Activated naive CD8-positive, alpha-beta T cell (primary cell): ENCODE data around the gene PRSS8.
A peak's percentile ranks its signal among the peaks of the same experiment; 100 is the strongest.
"Not testable (repeated sequence)": the region's sequence is repeated elsewhere in the genome, so short reads cannot be mapped to it uniquely, and the experiment has no call there.

Experiments used
- H3K27ac Mint-ChIP-seq: one replicate; pipeline ENCODE4 v1.8.0; 2021; ENCODE audit warnings: mixed read lengths
- H3K27me3 Mint-ChIP-seq: one replicate; pipeline ENCODE4 v1.8.0; 2021; ENCODE audit warnings: mixed read lengths
- H3K36me3 Mint-ChIP-seq: one replicate; pipeline ENCODE4 v1.8.0; 2021; ENCODE audit warnings: mixed read lengths
- H3K4me1 Mint-ChIP-seq: one replicate; pipeline ENCODE4 v1.8.0; 2021; ENCODE audit warnings: low read depth, mixed read lengths
- H3K4me3 Mint-ChIP-seq: one replicate; pipeline ENCODE4 v1.8.0; 2021; ENCODE audit warnings: mild to moderate bottlenecking, mixed read lengths
- H3K9me3 Mint-ChIP-seq: one replicate; pipeline ENCODE4 v1.8.0; 2021; ENCODE audit warnings: low read depth, mixed read lengths

PRSS8 gene

GRCh38 chr16:31135535-31136286 is at the start of gene PRSS8:
TSS of gene PRSS8 (minus strand) at chr16:31135727. CDS start at chr16:31135498, 229 bp downstream.
- Mint-ChIP-seq H3K27me3 (no peaks in the 10 kb centered on the region), H3K4me3 (no peak within 1 kb of the TSS), H3K9me3 (no peaks in the 10 kb centered on the region), H3K36me3 (no peaks in the 10 kb centered on the region), H3K27ac (no peak within 1 kb of the TSS), H3K4me1 (no peaks in the 10 kb centered on the region)

DNA sequence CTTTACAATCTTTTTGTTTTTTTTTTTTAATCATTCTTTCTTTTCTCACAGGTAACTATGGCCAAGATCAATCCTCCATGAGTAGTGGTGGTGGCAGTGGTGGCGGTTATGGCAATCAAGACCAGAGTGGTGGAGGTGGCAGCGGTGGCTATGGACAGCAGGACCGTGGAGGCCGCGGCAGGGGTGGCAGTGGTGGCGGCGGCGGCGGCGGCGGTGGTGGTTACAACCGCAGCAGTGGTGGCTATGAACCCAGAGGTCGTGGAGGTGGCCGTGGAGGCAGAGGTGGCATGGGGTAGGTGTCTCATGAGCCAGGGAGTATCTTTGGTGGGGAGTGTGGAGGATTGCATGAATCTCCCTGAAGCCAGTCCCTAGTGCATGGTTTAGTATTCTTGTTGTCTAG is 49.4 kb upstream of the PRSS8 start:
- H3K4me1 Mint-ChIP-seq: peaks cover 77% of the 10 kb centered on the region
- peak overlapping the region; percentile 84 for H3K4me3 Mint-ChIP-seq
- no peaks in the 10 kb centered on the region for H3K27me3 Mint-ChIP-seq
- peak overlapping the region; percentile 82 for H3K27ac Mint-ChIP-seq
- peaks cover 27% of the 10 kb centered on the region for H3K36me3 Mint-ChIP-seq
- no peaks in the 10 kb centered on the region for H3K9me3 Mint-ChIP-seq

DNA sequence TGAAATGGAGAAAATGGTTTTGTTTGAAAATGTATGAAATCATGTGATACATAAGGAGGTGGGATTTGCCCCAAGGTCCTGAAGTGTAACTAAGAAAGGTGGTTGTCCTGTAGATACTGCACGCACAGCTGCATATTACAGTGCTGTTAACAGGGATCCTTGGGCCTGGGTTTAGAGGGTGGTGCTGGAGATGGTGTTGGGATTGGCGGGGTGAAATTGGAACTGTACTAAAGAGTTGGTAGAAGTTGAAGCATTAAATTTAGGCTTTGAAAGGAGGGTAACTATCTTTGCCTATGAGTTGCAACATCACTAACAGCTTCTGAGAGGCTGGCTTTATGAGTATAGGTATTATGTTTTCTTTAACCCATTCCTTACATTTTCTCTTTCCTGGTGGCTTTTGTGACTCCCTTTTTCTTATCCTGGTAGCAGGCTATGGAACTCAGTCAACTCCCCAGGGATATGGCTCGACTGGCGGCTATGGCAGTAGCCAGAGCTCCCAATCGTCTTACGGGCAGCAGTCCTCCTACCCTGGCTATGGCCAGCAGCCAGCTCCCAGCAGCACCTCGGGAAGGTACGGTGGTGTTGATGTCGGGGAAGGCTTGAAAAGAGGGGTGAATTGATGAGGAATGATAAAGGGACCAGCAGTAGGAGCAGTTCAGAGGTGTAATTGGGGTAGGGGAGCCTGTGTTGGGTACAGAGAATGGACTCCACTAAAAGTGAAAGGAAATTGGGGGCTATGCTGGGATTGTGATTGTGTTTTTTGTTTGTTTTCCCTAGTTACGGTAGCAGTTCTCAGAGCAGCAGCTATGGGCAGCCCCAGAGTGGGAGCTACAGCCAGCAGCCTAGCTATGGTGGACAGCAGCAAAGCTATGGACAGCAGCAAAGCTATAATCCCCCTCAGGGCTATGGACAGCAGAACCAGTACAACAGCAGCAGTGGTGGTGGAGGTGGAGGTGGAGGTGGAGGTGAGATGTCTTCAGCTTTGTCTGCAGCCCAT is 48.2 kb upstream of the PRSS8 start:
- Mint-ChIP-seq H3K4me3 (peak overlapping the region; percentile 99), H3K4me1 (peaks cover 72% of the 10 kb centered on the region), H3K27me3 (no peaks in the 10 kb centered on the region), H3K9me3 (no peaks in the 10 kb centered on the region), H3K27ac (peak overlapping the region; percentile 88), H3K36me3 (peaks cover 27% of the 10 kb centered on the region)

- peak overlapping the region; percentile 100 for H3K27ac Mint-ChIP-seq
- H3K36me3 Mint-ChIP-seq: peaks cover 26% of the 10 kb centered on the region
- peak overlapping the region; percentile 99 for H3K4me3 Mint-ChIP-seq
- no peaks in the 10 kb centered on the region for H3K9me3 Mint-ChIP-seq
- H3K27me3 Mint-ChIP-seq: no peaks in the 10 kb centered on the region
- peaks cover 68% of the 10 kb centered on the region for H3K4me1 Mint-ChIP-seq
These were observed 46.9 kb upstream of the PRSS8 start for GRCh38 chr16:31182391-31182790.

- Mint-ChIP-seq H3K27me3 (no peaks in the 10 kb centered on the region), H3K36me3 (peaks cover 26% of the 10 kb centered on the region), H3K4me1 (peaks cover 65% of the 10 kb centered on the region), H3K27ac (peak overlapping the region; percentile 100), H3K4me3 (peak overlapping the region; percentile 99), H3K9me3 (no peaks in the 10 kb centered on the region)
These were observed 45.7 kb upstream of the PRSS8 start for GRCh38 chr16:31181102-31181830.

- peaks cover 52% of the 10 kb centered on the region for H3K4me1 Mint-ChIP-seq
- no peaks in the 10 kb centered on the region for H3K9me3 Mint-ChIP-seq
- H3K4me3 Mint-ChIP-seq: peak within 1 kb of the TSS; percentile 99
- peak within 1 kb of the TSS; percentile 100 for H3K27ac Mint-ChIP-seq
- peaks cover 17% of the 10 kb centered on the region for H3K36me3 Mint-ChIP-seq
- no peaks in the 10 kb centered on the region for H3K27me3 Mint-ChIP-seq
These were observed 44.4 kb upstream of the PRSS8 start, which contains the start of gene FUS for GRCh38 chr16:31179747-31180459. TSS of gene FUS (plus strand) at chr16:31180139. CDS start at chr16:31180215, 76 bp downstream.

DNA sequence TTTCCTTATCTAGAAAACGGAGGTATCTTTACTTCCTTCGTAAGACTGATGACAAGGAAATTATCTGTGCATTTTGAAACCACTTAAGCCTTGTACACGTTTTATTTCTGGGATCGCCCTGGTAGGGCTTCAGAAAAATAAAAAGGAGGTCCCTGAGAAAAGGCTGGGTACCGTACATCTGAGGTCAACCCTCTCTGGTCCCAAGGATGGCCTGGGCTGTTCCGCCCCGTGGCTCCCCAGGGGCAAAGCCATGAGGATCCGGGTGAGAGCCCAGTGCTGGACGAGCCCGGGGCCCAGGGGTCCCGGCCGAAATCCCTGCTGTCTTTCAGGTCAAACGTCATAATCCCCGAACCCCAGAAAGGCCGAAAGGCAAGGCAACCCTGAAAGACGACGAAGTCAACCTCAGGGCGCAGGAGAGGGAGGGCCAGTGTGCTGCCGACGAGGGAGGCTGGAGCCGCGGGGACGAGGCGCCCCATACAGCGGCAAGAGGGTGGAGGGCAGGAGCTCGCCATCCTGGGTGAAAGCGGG is 43.8 kb upstream of the PRSS8 start:
- Mint-ChIP-seq H3K36me3 (peaks cover 17% of the 10 kb centered on the region), H3K9me3 (no peaks in the 10 kb centered on the region), H3K4me1 (peaks cover 49% of the 10 kb centered on the region), H3K4me3 (peak overlapping the region; percentile 99), H3K27ac (peak overlapping the region; percentile 100), H3K27me3 (no peaks in the 10 kb centered on the region)

DNA sequence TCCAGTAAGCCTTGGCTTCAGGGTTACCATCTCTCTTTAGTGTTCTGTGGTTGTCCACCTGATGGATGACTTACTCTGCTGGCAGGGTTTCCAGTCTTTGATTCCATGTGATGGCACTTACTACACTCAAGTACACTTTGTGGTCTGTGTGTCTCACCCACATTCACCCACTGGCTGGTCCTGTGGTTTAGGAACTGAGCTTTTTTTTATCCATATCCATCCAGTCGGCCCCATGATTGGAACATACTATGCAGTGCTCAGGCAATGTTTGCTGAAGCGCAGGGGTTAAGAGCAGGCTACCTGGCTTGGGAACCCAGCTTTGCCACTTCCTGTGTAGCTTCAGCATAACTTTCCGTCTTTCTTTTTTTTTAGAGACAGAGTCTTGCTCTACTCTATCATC is 41.6 kb upstream of the PRSS8 start:
- Mint-ChIP-seq H3K36me3 (peaks cover 8% of the 10 kb centered on the region), H3K4me3 (peak overlapping the region; percentile 77), H3K9me3 (no peaks in the 10 kb centered on the region), H3K4me1 (peaks cover 28% of the 10 kb centered on the region), H3K27ac (peak overlapping the region; percentile 81), H3K27me3 (no peaks in the 10 kb centered on the region)

DNA sequence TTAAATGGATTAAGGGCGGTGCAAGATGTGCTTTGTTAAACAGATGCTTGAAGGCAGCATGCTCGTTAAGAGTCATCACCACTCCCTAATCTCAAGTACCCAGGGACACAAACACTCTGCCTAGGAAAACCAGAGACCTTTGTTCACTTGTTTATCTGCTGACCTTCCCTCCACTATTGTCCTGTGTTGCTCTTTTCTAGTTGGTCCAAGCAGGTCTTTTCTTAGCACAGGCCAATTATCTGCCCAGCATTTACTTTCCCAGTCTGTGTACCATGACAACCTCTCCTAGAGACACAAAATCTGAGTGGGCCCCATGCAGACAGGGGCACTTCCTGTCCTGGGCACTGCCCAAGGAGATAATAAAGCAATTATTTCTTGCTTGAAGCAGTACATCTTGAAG is 34.5 kb upstream of the PRSS8 start:
- H3K27ac Mint-ChIP-seq, H3K9me3 Mint-ChIP-seq, H3K4me3 Mint-ChIP-seq, H3K27me3 Mint-ChIP-seq, H3K36me3 Mint-ChIP-seq, H3K4me1 Mint-ChIP-seq: not testable (repeated sequence)

DNA sequence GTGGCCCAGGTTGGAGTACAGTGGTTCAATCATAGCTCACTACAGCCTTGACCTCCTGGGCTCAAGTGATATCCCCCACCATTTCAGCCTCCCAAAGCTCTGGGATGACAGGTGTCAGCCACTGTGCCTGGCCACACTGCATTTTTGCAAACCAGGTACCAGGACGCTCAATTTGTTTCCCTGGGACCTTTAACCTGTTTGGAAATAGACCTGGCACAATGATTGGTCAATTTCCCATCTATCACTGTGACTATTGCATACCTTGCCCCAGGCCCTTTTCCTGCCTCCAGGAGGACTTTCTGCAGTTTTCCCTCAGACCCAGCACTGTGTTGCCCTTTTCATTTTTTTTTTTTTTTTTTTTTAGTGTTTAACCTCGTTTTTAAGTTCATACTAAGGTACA is 33.3 kb upstream of the PRSS8 start:
- Mint-ChIP-seq H3K27me3 (no peaks in the 10 kb centered on the region), H3K27ac (no peak overlapping the region), H3K4me3 (no peak overlapping the region), H3K9me3 (no peaks in the 10 kb centered on the region), H3K4me1 (no peaks in the 10 kb centered on the region), H3K36me3 (no peaks in the 10 kb centered on the region)

- H3K4me3 Mint-ChIP-seq: no peak overlapping the region
- no peaks in the 10 kb centered on the region for H3K4me1 Mint-ChIP-seq
These were observed 31.8 kb upstream of the PRSS8 start for GRCh38 chr16:31167315-31167714.

GRCh38 chr16:31157136-31157535 is 21.6 kb upstream of the PRSS8 start:
- Mint-ChIP-seq H3K27ac (no peak overlapping the region), H3K36me3 (no peaks in the 10 kb centered on the region), H3K4me1 (peaks cover 8% of the 10 kb centered on the region), H3K4me3 (no peak overlapping the region), H3K27me3 (no peaks in the 10 kb centered on the region), H3K9me3 (no peaks in the 10 kb centered on the region)

More at GRCh38 chr16:31167315-31167714, 31.8 kb upstream of the PRSS8 start:
- H3K36me3 Mint-ChIP-seq: no peaks in the 10 kb centered on the region
- H3K27me3 Mint-ChIP-seq: no peaks in the 10 kb centered on the region
- H3K9me3 Mint-ChIP-seq: no peaks in the 10 kb centered on the region
- no peak overlapping the region for H3K27ac Mint-ChIP-seq

DNA sequence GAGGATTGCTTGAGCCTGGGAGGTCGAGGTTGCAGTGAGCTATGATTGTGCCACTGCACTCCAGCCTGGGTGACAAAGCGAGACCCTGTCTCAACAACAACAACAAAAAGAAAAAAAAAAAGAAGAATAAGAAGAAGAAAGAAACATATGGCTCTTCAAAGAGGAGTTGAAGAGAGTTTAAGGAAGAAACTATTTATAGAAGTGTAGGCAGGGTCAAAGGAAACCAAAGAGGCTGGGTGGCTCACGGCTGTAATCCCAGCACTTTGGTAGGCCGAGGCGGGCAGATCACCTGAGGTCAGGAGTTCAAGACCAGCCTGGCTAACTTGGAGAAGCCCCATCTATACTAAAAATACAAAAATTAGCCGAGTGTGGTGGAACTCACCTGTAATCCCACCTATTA is 15.4 kb upstream of the PRSS8 start:
- not testable (repeated sequence) for H3K4me3 Mint-ChIP-seq, H3K27me3 Mint-ChIP-seq, H3K27ac Mint-ChIP-seq, H3K9me3 Mint-ChIP-seq, H3K36me3 Mint-ChIP-seq, H3K4me1 Mint-ChIP-seq
